Measurements from ENCODE around the gene DUXB. TPM values are rescaled to one million over a fixed set of nuclear protein-coding genes. Genes with fewer than 3 reads are reported as not detected.

DUXB gene
- polyA plus RNA-seq, 1 donor: not detected

- no peak for DNase-seq
Measured at GRCh38 chr16:75660321-75660720, 40.9 kb downstream of the DUXB start.

GRCh38 chr16:75658175-75658574, 43.1 kb downstream of the DUXB start:
- no peak for DNase-seq

GRCh38 chr16:75653922-75654321, 47.3 kb downstream of the DUXB start:
- DNase-seq: no peak

- peak; percentile 89 for DNase-seq
Measured at GRCh38 chr16:75648265-75649076, 52.8 kb downstream of the DUXB start.

GRCh38 chr16:75647492-75648264, 53.6 kb downstream of the DUXB start, which contains the start of the genes KARS1 and TERF2IP:
KARS1 (minus strand) TSS chr16:75647665; CDS start chr16:75647639, 26 bp downstream.
TERF2IP (plus strand) TSS chr16:75647773; CDS start chr16:75647883, 110 bp downstream.
- DNase-seq: peak; percentile 97

GRCh38 chr16:75647112-75647491, 54.2 kb downstream of the DUXB start:
- DNase-seq: no peak

GRCh38 chr16:75644240-75645012, 56.8 kb downstream of the DUXB start:
- DNase-seq: no peak

Other genes with a start within 250 kb of the DUXB start
- 18.1 TPM for gene TMEM170A, start 236.8 kb downstream of the DUXB start, polyA plus RNA-seq (ENCODE audit: insufficient read length)
- gene CHST6, start 206.0 kb downstream of the DUXB start, polyA plus RNA-seq (ENCODE audit: insufficient read length): 0.77 TPM
- not detected for gene CHST5, start 165.4 kb downstream of the DUXB start, polyA plus RNA-seq (ENCODE audit: insufficient read length)
- 7.0 TPM for gene TMEM231, start 145.2 kb downstream of the DUXB start, polyA plus RNA-seq (ENCODE audit: insufficient read length)
- gene GABARAPL2, start 135.1 kb downstream of the DUXB start, polyA plus RNA-seq (ENCODE audit: insufficient read length): 111 TPM
- gene ADAT1, start 78.2 kb downstream of the DUXB start, polyA plus RNA-seq (ENCODE audit: insufficient read length): 33.9 TPM
- 116 TPM for gene KARS1, start 53.8 kb downstream of the DUXB start, polyA plus RNA-seq (ENCODE audit: insufficient read length)
- gene TERF2IP, start 53.7 kb downstream of the DUXB start, polyA plus RNA-seq (ENCODE audit: insufficient read length): 64.0 TPM
- 0.15 TPM for gene CPHXL2, start 24.5 kb downstream of the DUXB start, polyA plus RNA-seq (ENCODE audit: insufficient read length)
- gene CPHXL, start 25.0 kb upstream of the DUXB start, polyA plus RNA-seq (ENCODE audit: insufficient read length): not detected

Data from hindlimb muscle (tissue), 1 donor.